Gastroesophageal sphincter (tissue), 4 donors: ENCODE measurements around the gene NR4A1. TPM values are rescaled to one million over a fixed set of nuclear protein-coding genes. Genes with fewer than 3 reads are reported as not detected.

Source experiments
- ATAC-seq: fragments of 150-250 bp; one replicate; pipeline ENCODE4 v1.9.1; 2016; ENCODE audit warnings: mild to moderate bottlenecking, moderate library complexity
- H3K27ac ChIP-seq, 4 donors: fragments of 200-600 bp; sonication (generic) in 3 of 4; 1 replicate in 3 of 4; 2 replicates in 1 of 4; pipeline ENCODE4 v1.5.1; 2016 to 2019
- H3K27me3 ChIP-seq: fragments of 200-600 bp; sonication (generic); one replicate; pipeline ENCODE4 v1.5.1; 2019
- H3K36me3 ChIP-seq, 2 donors: fragments of 200-600 bp; sonication (generic); one replicate each; pipeline ENCODE4 v1.5.1; 2019; ENCODE audit warnings: control low read depth in 1 of 2
- H3K4me1 ChIP-seq, 3 donors: fragments of 200-600 bp; sonication (generic); 1 replicate in 2 of 3; 2 replicates in 1 of 3; pipeline ENCODE4 v1.5.1; 2016 to 2019; ENCODE audit warnings: control low read depth in 2 of 3
- H3K4me3 ChIP-seq, 2 donors: fragments of 200-600 bp; sonication (generic); one replicate each; pipeline ENCODE4 v1.5.1; 2019; ENCODE audit warnings: mild to moderate bottlenecking in 1 of 2, moderate library complexity in 1 of 2
- H3K9me3 ChIP-seq, 3 donors: fragments of 200-600 bp; sonication (generic); one replicate each; pipeline ENCODE4 v1.5.1; 2017 to 2019; ENCODE audit warnings: control low read depth in 2 of 3
- EP300 ChIP-seq: sonication (generic); formaldehyde crosslinking; IDR thresholded peaks from one replicate; pipeline ENCODE4 v1.6.1; 2017; ENCODE audit warnings: antibody characterized with exemption, mild to moderate bottlenecking
- POLR2A ChIP-seq, 2 donors: fragments of 450-650 bp; IDR thresholded peaks; one replicate each; pipeline ENCODE4 v1.6.1; 2017; ENCODE audit warnings: antibody characterized with exemption in 2 of 2, mild to moderate bottlenecking in 2 of 2, moderate library complexity in 1 of 2
- POLR2AphosphoS5 ChIP-seq: sonication (generic); formaldehyde crosslinking; IDR thresholded peaks from one replicate; pipeline ENCODE4 v1.6.1; 2017; ENCODE audit warnings: antibody characterized with exemption
- WGBS, 2 donors: methylation state at CpG; one replicate each; pipeline ENCODE4 v1.1.5; 2018; ENCODE audit warnings: low coverage in 1 of 2; 5-methylcytosine and 5-hydroxymethylcytosine counted together
- total RNA-seq, 4 donors: library from RNA; depleted of rRNA; stranded (reverse); fragments of >200 nt; gene quantifications; one replicate each; pipeline ENCODE4 v1.1.0, GENCODE V29; 2016
- TF ChIP-seq, protein P1 (sequence below), 4 experiments: fragments of 200-600 bp in 2 of 4; fragments of 450-650 bp in 2 of 4; sonication (generic) in 1 of 4; IDR thresholded peaks; one replicate each; pipeline ENCODE4 v1.5.1; 2017 to 2019; ENCODE audit warnings: antibody characterized with exemption in 4 of 4, mild to moderate bottlenecking in 2 of 4, moderate library complexity in 2 of 4

NR4A1 gene
- total RNA-seq, 4 donors from 2014 or later, result 29.9 to 67.2 (median 35.2) TPM

DNA sequence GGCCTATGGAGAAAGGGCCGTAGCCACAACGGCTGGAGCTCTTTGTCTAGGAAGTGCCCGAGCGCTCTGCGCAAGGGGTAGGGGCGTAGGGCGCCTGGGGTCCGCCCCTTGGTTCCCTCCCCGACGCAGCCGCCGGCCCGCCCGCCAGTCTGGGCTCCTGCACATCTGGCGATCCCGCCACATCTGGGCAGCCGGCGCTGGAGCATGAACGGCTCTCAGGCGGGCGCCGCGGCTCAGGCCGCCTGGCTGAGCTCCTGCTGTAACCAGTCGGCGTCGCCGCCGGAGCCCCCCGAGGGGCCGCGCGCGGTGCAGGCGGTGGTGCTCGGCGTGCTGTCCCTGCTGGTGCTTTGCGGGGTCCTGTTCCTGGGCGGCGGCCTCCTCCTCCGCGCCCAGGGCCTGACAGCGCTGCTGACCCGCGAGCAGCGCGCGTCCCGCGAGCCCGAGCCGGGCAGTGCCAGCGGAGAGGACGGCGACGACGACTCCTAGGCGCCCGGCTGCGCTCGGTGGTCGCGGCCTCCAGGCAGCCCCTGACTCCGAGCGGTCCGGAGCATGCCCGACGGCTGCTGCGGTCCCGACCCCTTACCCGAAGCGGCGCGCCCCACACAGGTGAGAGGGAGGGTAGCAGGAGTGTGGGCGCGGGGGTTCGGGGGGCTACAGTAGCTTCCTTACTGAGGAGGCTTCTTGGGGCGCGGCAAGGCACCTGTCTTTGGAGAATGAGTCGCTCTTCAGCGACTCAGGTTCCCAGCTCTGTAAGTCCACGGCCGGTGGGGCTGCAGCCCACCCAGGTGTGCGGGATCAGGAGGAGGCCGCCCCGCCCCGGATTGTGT, 28.5 kb downstream of the NR4A1 start, which contains the start of gene SMIM41:
TSS of gene SMIM41 (plus strand) at position 129 of the 827 bp plus-strand sequence. CDS start at position 205, 76 bp downstream.
- peaks cover 0 to 51% of the 10 kb centered on the region in 2 donors for H3K36me3 ChIP-seq
- no peaks in the 10 kb centered on the region for H3K9me3 ChIP-seq
- no peak for ATAC-seq
- TF ChIP-seq, protein P1, sequence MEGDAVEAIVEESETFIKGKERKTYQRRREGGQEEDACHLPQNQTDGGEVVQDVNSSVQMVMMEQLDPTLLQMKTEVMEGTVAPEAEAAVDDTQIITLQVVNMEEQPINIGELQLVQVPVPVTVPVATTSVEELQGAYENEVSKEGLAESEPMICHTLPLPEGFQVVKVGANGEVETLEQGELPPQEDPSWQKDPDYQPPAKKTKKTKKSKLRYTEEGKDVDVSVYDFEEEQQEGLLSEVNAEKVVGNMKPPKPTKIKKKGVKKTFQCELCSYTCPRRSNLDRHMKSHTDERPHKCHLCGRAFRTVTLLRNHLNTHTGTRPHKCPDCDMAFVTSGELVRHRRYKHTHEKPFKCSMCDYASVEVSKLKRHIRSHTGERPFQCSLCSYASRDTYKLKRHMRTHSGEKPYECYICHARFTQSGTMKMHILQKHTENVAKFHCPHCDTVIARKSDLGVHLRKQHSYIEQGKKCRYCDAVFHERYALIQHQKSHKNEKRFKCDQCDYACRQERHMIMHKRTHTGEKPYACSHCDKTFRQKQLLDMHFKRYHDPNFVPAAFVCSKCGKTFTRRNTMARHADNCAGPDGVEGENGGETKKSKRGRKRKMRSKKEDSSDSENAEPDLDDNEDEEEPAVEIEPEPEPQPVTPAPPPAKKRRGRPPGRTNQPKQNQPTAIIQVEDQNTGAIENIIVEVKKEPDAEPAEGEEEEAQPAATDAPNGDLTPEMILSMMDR (IDR thresholded peaks at IDR 0.05), result no peak
- TF ChIP-seq POLR2A (IDR thresholded peaks at IDR 0.05), result peak; percentile 36 to 55
- WGBS, 2 donors, result 45% methylated on average over 4 of the region's 87 CpGs; no CpG with 5 or more reads in 1 of the 2 donors
- peak within 1 kb of the TSS in 3 of 4 donors; percentile 61 to 83 (median 78) for H3K27ac ChIP-seq
- no peaks in the 10 kb centered on the region for H3K27me3 ChIP-seq
- peaks cover 0 to 51% (median 39%) of the 10 kb centered on the region in 3 donors for H3K4me1 ChIP-seq
- H3K4me3 ChIP-seq, result peak within 1 kb of the TSS in 1 of 2 donors; percentile 40

DNA sequence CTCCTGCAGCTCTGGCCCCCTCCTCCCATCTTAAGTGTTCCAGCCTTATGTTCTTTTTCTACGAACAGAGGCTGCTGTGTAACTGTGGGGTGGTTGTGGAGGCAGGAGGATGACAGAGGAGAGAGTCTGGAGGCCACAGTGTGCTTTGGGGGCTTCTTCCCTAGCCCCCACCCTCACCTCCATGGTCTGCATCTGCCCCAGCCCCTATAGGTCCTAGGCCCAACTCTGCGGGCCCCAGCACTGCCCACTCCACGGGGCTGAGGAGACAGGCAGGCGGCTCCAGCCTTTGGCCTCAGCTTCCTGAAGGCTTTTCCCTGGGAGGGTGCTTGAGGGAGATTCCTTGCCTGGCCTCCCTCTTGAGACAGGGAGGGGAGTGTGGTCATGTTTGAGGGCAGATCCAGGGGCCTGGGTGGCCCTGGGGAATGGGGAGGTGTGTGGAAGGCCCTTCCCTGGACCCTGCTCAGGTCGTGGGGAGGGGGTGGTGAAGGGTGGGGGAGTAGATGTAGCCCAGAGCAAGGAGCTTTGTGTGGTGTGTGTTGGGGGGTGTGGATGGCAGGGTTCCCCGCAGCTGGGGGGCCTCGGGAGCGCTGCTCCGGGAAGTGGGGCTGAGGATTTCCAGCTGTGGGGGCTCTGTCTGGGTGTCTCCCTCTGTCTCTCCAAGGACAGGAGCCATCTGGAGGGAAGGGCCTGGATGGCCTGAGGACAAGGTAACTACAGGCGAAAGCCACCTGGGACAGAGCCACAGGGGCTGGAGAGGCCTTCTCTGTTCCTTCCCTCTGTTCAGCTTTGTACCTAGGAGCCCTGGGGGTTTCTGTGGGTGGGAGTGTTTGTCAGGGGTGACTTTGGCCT, 29.4 kb downstream of the NR4A1 start:
- peak overlapping the region; percentile 7 to 83 (median 70) for H3K27ac ChIP-seq
- 80% methylated on average over 2 of the region's 10 CpGs; no CpG with 5 or more reads in 1 of the 2 donors for WGBS, 2 donors
- peaks cover 0 to 43% of the 10 kb centered on the region in 2 donors for H3K36me3 ChIP-seq
- peak overlapping the region in 1 of 2 donors; percentile 40 for H3K4me3 ChIP-seq
- ATAC-seq, result peak; percentile 22
- no peaks in the 10 kb centered on the region for H3K27me3 ChIP-seq
- TF ChIP-seq POLR2A (IDR thresholded peaks at IDR 0.05) (no peak), EP300 (no peak), POLR2AphosphoS5 (no peak)
- TF ChIP-seq, protein P1 (IDR thresholded peaks at IDR 0.05), result no peak
- H3K4me1 ChIP-seq, result peaks cover 0 to 43% (median 31%) of the 10 kb centered on the region in 3 donors
- H3K9me3 ChIP-seq, result no peaks in the 10 kb centered on the region

DNA sequence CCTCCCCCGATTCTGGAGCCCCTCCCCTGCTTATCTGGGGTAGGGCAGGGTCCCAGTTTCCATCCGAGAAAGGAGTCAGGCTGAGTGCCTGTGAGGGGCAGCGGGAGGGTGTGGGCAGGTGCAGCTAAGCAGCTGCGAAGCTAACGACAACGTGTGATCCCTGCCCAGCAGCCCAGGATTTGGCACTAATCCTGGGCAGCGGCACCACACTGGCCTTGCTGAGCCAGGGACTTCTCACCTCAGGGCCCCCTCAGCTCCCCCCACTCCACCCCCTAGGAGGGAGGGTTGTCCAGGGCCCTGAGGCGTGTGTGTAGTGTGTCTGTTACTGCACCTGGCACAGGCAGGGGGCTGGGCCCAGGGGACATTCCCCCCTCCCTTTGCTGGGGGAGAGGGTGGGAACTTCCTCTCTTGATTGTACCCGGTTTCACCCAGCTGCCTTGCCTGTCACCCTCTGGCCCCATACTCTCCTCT, 30.1 kb downstream of the NR4A1 start:
- no peaks in the 10 kb centered on the region for H3K27me3 ChIP-seq
- no peak for TF ChIP-seq POLR2AphosphoS5
- no peak for TF ChIP-seq POLR2A (IDR thresholded peaks at IDR 0.05)
- TF ChIP-seq EP300, result no peak
- TF ChIP-seq, protein P1 (IDR thresholded peaks at IDR 0.05), result no peak
- peak overlapping the region; percentile 7 to 83 (median 70) for H3K27ac ChIP-seq
- peaks cover 0 to 43% (median 31%) of the 10 kb centered on the region in 3 donors for H3K4me1 ChIP-seq
- WGBS, 2 donors, result no CpG with 5 or more reads among the region's 9 CpGs
- peak overlapping the region in 1 of 2 donors; percentile 40 for H3K4me3 ChIP-seq
- H3K9me3 ChIP-seq, result no peaks in the 10 kb centered on the region
- ATAC-seq, result no peak
- H3K36me3 ChIP-seq, result peaks cover 0 to 36% of the 10 kb centered on the region in 2 donors

DNA sequence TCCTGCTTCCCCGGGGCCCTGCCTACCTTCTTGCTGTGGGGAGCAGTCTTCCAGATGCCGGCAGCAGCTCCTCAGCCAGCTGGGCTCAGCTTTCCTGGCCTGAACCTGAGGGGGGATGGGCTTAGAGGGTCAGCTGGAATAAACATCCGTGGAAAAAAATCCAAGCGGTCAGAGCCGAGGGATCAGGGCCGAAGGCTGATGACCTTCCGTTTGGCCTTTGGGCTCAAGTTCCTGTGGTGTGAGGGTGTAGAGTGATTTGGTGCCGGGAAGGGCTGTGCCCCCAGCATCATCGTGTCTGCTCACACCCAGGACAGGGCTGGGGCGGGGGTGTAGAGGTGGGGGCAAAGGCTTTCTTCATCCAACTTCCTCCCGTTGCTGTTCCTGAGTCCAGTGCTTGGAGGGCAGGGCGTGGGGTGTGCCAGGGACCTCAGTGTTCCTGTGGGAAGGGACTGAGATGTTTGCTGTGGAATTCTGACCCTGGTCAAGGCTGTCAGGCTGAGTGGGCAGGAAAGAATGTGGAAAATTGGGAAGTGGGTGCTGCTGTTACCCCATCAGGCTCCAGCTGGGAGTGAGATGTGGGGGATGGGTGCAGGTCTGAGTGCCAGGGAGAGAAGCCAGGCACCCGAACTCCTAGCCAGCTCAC, 30.9 kb downstream of the NR4A1 start:
- peak overlapping the region in 1 of 2 donors; percentile 40 for H3K4me3 ChIP-seq
- peak; percentile 57 for ATAC-seq
- 12% methylated on average over 8 of the region's 13 CpGs; no CpG with 5 or more reads in 1 of the 2 donors for WGBS, 2 donors

More for the DNA sequence above, 30.9 kb downstream of the NR4A1 start:
- TF ChIP-seq POLR2A (IDR thresholded peaks at IDR 0.05), result no peak
- TF ChIP-seq POLR2AphosphoS5, result peak; percentile 19
- no peak for TF ChIP-seq EP300
- TF ChIP-seq, protein P1 (IDR thresholded peaks at IDR 0.05), result no peak
- Histone ChIP-seq H3K27me3 (no peaks in the 10 kb centered on the region), H3K27ac (peak overlapping the region in 3 of 4 donors; percentile 61 to 83 (median 78)), H3K9me3 (no peaks in the 10 kb centered on the region), H3K36me3 (peaks cover 0 to 28% of the 10 kb centered on the region in 2 donors), H3K4me1 (peaks cover 0 to 43% (median 31%) of the 10 kb centered on the region in 3 donors)
